DND-41 (cell line): ENCODE results near the gene PPP4R3A.
A peak's percentile ranks its signal among the peaks of the same experiment; 100 is the strongest.

Experiments used
- ATAC-seq: fragments of 200-7000 bp; cut with Tn5 transposase; 3 replicates; pipeline ENCODE4 v1.9.1; 2021; ENCODE audit warnings: low read depth; ENCODE audit not compliant: insufficient read depth
- DNase-seq: peaks from one replicate; pipeline ENCODE4 v3.0.0-alpha.2; 2020
- H2AFZ ChIP-seq: 2 replicates; pipeline ENCODE4 v1.6.0; 2012; ENCODE audit warnings: low read depth, low read length
- H3K27ac ChIP-seq: 2 replicates; pipeline ENCODE4 v1.5.1; 2012; ENCODE audit warnings: low read length, inconsistent platforms
- H3K27me3 ChIP-seq: fragments of 200-600 bp; sonication (generic); 2 replicates; pipeline ENCODE4 v1.6.0; 2012; ENCODE audit warnings: low read length, mild to moderate bottlenecking, inconsistent platforms; ENCODE audit not compliant: insufficient read depth, poor library complexity
- H3K36me3 ChIP-seq: 2 replicates; pipeline ENCODE4 v1.5.1; 2012; ENCODE audit warnings: low read length, inconsistent platforms; ENCODE audit not compliant: insufficient read depth
- H3K4me1 ChIP-seq: 2 replicates; pipeline ENCODE4 v1.5.1; 2012; ENCODE audit warnings: mild to moderate bottlenecking, low read length; ENCODE audit not compliant: insufficient read depth
- H3K4me2 ChIP-seq: 2 replicates; pipeline ENCODE4 v1.6.0; 2012; ENCODE audit warnings: mild to moderate bottlenecking, moderate library complexity, low read length, inconsistent platforms; ENCODE audit not compliant: insufficient read depth
- H3K4me3 ChIP-seq, 2 experiments: fragments of 200-600 bp in 1 of 2; shearing (Covaris generic) in 1 of 2; 2 replicates each; pipeline ENCODE4 v1.5.1; 2012 to 2016; ENCODE audit warnings: inconsistent platforms in 2 of 2, low read length in 2 of 2, mild to moderate bottlenecking in 2 of 2, low read depth in 1 of 2, moderate library complexity in 1 of 2
- H3K79me2 ChIP-seq: 2 replicates; pipeline ENCODE4 v1.6.0; 2012; ENCODE audit warnings: low read length, inconsistent platforms; ENCODE audit not compliant: insufficient read depth
- H3K9ac ChIP-seq: 2 replicates; pipeline ENCODE4 v1.6.0; 2012; ENCODE audit warnings: low read depth, mild to moderate bottlenecking, inconsistent platforms, low read length, moderate library complexity
- H3K9me3 ChIP-seq: 2 replicates; pipeline ENCODE4 v1.5.1; 2012; ENCODE audit warnings: low read length, moderate library complexity, mild to moderate bottlenecking, inconsistent platforms; ENCODE audit not compliant: insufficient read depth, severe bottlenecking
- H4K20me1 ChIP-seq: 2 replicates; pipeline ENCODE4 v1.6.0; 2012; ENCODE audit warnings: low read length; ENCODE audit not compliant: insufficient read depth
- EZH2 ChIP-seq: IDR thresholded peaks from 3 replicates; pipeline ENCODE4 v1.6.1; 2012; ENCODE audit warnings: borderline replicate concordance, low read depth, mild to moderate bottlenecking, moderate library complexity, low read length, inconsistent platforms; ENCODE audit not compliant: severe bottlenecking
- TF ChIP-seq, protein P1 (sequence below): IDR thresholded peaks from 2 replicates; pipeline ENCODE4 v1.5.1; 2012; ENCODE audit warnings: borderline replicate concordance, low read length, moderate library complexity, mild to moderate bottlenecking; ENCODE audit not compliant: poor library complexity, severe bottlenecking; ENCODE audit errors: extremely low read depth

Gene PPP4R3A

DNA sequence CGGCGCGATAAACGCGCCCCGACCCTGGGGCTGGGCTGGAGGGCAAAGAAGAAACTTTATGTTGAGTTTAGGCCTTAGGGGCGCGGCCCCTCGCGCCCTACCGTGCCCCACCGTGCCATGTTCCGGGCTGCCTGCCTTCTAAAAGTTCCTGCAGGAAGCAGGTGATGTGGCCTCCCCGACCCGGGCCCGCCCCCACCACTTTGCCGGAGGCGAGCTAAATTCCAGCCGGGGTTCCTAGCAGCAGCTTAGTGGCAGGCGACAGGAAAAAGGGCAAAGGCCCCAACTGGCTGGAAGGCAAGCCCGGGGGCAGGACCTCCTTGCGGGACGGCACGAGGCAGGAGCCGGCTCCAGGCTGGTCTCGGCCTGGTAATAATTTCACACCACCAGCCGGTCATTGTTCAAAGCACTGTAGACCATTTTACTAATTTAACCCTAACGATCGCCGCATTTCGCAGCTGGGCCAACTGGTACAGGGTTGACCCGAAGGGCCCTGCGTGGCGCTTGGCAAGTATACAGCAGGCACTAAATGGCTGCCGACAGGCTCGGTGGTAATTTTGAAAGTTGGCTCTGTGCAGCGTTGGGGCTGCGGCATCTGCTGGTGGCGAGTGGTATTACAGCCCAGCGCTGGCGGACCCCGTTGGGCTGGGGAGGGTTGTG is 91.6 kb downstream of the PPP4R3A start:
- TF ChIP-seq EZH2, result no peak
- TF ChIP-seq, protein P1, sequence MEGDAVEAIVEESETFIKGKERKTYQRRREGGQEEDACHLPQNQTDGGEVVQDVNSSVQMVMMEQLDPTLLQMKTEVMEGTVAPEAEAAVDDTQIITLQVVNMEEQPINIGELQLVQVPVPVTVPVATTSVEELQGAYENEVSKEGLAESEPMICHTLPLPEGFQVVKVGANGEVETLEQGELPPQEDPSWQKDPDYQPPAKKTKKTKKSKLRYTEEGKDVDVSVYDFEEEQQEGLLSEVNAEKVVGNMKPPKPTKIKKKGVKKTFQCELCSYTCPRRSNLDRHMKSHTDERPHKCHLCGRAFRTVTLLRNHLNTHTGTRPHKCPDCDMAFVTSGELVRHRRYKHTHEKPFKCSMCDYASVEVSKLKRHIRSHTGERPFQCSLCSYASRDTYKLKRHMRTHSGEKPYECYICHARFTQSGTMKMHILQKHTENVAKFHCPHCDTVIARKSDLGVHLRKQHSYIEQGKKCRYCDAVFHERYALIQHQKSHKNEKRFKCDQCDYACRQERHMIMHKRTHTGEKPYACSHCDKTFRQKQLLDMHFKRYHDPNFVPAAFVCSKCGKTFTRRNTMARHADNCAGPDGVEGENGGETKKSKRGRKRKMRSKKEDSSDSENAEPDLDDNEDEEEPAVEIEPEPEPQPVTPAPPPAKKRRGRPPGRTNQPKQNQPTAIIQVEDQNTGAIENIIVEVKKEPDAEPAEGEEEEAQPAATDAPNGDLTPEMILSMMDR, result peak; percentile 98
- peaks cover 52% of the 10 kb centered on the region for H3K4me1 ChIP-seq
- peak overlapping the region; percentile 96 for H3K4me2 ChIP-seq
- peak overlapping the region; percentile 94 for H3K9ac ChIP-seq
- H3K4me3 ChIP-seq, result peak overlapping the region; percentile 24 to 95
- ATAC-seq, result peak; percentile 48
- H4K20me1 ChIP-seq, result peaks cover 17% of the 10 kb centered on the region
- no peaks in the 10 kb centered on the region for H3K27me3 ChIP-seq
- H3K36me3 ChIP-seq, result peaks cover 18% of the 10 kb centered on the region
- H3K27ac ChIP-seq, result peak overlapping the region; percentile 73
- peak; percentile 88 for DNase-seq
- H2AFZ ChIP-seq, result peak overlapping the region; percentile 70
- peaks cover 35% of the 10 kb centered on the region for H3K79me2 ChIP-seq
- no peaks in the 10 kb centered on the region for H3K9me3 ChIP-seq

DNA sequence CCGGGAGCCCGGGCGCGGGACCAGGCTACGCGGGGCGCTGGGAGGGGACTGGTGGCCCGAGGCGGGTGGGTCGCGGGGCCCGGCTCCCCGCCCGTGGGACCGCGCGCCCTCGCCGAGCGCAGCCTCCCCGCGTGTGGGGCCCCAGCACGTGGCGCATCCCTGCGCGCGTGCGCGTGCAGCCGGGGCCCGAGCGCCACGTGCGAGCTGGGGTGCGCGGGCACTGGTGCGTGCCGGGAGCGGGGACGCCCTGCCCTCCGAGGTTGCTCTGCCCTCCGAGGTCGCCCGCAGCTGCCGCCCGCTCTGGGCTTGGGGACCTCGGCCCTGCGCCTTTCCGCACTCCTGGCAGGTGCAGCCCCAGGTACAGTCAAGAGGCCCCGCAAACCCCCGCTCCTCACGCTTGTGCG is 92.1 kb downstream of the PPP4R3A start:
- peaks cover 58% of the 10 kb centered on the region for H3K4me1 ChIP-seq
- peak overlapping the region; percentile 96 for H3K4me2 ChIP-seq
- H3K4me3 ChIP-seq, result peak overlapping the region; percentile 24 to 95
- H3K9ac ChIP-seq, result peak overlapping the region; percentile 94
- DNase-seq (peak; percentile 70), ATAC-seq (peak; percentile 31)
- no peaks in the 10 kb centered on the region for H3K9me3 ChIP-seq
- peaks cover 41% of the 10 kb centered on the region for H3K79me2 ChIP-seq
- H3K36me3 ChIP-seq, result peaks cover 23% of the 10 kb centered on the region
- peak overlapping the region; percentile 70 for H2AFZ ChIP-seq
- H3K27ac ChIP-seq, result peak overlapping the region; percentile 73
- peaks cover 23% of the 10 kb centered on the region for H4K20me1 ChIP-seq
- H3K27me3 ChIP-seq, result no peaks in the 10 kb centered on the region
- no peak for TF ChIP-seq EZH2
- TF ChIP-seq, protein P1, result no peak

DNA sequence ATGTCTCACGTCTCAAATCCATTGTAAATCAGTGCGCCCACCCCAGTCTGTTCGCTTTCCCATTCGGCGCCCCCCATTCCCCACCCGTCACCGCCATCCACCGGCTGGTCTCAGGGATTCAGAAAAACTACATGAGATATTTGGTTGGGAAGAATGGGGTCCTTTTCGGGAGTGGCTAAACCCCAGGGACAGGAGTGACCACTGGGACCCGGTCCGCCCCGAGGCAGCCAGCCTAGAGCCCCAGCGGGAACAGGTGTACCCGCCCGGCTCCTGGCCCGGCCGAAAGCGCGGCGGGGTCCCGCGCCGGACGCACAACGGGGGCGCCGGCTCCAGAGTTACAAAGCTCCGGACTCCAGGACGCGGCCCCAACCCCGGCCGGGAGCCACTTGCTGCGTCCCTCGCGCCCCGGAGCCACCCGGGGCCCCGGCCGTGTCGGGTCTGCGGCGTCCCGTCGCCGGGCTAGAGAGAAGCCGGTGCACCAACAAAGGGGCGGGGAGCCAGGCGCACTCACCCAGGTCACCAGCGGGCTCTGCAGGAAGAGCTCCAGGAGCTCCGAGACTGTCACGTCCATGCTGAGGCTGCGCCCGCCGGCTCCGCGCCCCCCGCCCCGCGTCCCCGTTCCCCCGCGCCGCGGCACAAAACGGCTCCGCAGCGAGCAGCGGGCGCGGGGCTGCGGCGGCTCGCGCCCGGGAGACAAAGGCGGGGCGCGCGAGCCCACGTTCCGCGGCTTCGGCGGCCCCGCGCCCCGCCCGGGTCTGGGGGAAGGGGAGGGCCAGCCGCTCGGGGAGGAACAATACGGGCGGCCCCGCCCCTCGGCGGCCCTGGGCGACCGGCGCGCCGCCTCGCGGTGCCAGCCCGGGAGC is 92.8 kb downstream of the PPP4R3A start, which contains the start of gene CCDC88C:
TSS of gene CCDC88C (minus strand) at position 701 of the 863 bp plus-strand sequence. CDS start at position 571, 130 bp downstream.
- H3K4me3 ChIP-seq, result peak within 1 kb of the TSS; percentile 95
- peaks cover 26% of the 10 kb centered on the region for H3K36me3 ChIP-seq
- DNase-seq (peak; percentile 77), ATAC-seq (peak; percentile 49)
- peak within 1 kb of the TSS; percentile 99 for H3K27ac ChIP-seq
- no peaks in the 10 kb centered on the region for H3K9me3 ChIP-seq
- no peaks in the 10 kb centered on the region for H3K27me3 ChIP-seq
- peak within 1 kb of the TSS; percentile 94 for H3K9ac ChIP-seq
- peaks cover 25% of the 10 kb centered on the region for H4K20me1 ChIP-seq
- H3K4me2 ChIP-seq, result peak within 1 kb of the TSS; percentile 96
- H3K79me2 ChIP-seq, result peaks cover 47% of the 10 kb centered on the region
- H2AFZ ChIP-seq, result peak within 1 kb of the TSS; percentile 70
- TF ChIP-seq, protein P1, result peak; percentile 37
- TF ChIP-seq EZH2, result no peak
- peaks cover 63% of the 10 kb centered on the region for H3K4me1 ChIP-seq
